ENCODE data around the gene HNRNPH3. TPM values are rescaled to one million over a fixed set of nuclear protein-coding genes. Genes with fewer than 3 reads are reported as not detected.

HNRNPH3 gene
- total RNA-seq, 2 donors from 2014 or later: 24.1 to 27.7 TPM

DNA sequence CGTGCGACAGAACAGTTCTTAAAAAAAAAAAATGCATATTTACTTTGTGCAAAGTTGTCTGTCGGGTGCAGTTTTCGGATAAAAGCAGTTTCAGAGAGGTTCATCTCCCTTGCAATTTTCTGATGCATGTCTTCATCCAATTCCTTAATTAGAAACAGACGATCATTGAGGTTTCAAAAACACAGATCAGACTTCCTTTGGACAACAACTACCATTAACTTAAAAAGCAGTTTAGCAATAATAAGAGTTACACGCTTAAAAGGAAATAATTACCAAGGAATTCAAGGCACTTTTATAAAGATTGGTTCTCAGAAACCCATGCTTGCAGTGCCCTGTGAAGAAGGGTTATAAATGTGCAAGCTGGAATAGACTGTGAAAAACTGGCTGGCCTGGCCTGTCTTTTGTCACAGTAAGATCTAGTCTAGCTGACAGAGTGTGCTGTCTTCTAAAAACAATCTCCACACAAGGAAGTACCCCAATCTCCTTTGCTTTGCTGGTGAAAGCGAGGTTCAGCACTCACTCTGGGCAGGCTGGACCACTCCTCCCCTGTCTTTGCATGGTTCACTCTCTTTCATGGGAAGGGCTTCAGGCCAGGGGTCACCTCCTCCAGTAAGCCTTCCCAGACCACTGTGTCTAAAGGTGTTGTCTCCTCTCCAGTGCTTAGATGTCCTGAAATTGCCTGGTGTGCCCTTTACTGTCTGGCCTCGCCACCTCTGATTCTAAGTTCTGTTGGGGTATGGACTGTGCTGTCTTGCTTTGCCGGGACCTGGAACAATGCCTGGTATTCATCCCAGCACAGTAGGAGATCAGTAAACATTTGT, 34.8 kb upstream of the HNRNPH3 start:
- Histone ChIP-seq H3K9me3 (no peaks in the 10 kb centered on the region), H3K4me1 (peaks cover 21% of the 10 kb centered on the region), H3K27me3 (no peaks in the 10 kb centered on the region), H3K36me3 (replicated peaks in 1 of 2; ENCODE audit: insufficient read depth in 1 of 2, low read depth in 2 of 2) (peaks cover 0 to 3% of the 10 kb centered on the region in 2 donors), H3K4me3 (no peak overlapping the region), H3K27ac (no peak overlapping the region)
- no peak for ATAC-seq
- WGBS, 2 donors: 63 to 74% methylated on average over 9 of the region's 9 CpGs
- no peak for DNase-seq
- TF ChIP-seq, protein P1, sequence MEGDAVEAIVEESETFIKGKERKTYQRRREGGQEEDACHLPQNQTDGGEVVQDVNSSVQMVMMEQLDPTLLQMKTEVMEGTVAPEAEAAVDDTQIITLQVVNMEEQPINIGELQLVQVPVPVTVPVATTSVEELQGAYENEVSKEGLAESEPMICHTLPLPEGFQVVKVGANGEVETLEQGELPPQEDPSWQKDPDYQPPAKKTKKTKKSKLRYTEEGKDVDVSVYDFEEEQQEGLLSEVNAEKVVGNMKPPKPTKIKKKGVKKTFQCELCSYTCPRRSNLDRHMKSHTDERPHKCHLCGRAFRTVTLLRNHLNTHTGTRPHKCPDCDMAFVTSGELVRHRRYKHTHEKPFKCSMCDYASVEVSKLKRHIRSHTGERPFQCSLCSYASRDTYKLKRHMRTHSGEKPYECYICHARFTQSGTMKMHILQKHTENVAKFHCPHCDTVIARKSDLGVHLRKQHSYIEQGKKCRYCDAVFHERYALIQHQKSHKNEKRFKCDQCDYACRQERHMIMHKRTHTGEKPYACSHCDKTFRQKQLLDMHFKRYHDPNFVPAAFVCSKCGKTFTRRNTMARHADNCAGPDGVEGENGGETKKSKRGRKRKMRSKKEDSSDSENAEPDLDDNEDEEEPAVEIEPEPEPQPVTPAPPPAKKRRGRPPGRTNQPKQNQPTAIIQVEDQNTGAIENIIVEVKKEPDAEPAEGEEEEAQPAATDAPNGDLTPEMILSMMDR (IDR thresholded peaks at IDR 0.05): no peak
- TF ChIP-seq POLR2A (IDR thresholded peaks at IDR 0.05): no peak
- intact Hi-C loops (cut with DNase I): no loop called here

DNA sequence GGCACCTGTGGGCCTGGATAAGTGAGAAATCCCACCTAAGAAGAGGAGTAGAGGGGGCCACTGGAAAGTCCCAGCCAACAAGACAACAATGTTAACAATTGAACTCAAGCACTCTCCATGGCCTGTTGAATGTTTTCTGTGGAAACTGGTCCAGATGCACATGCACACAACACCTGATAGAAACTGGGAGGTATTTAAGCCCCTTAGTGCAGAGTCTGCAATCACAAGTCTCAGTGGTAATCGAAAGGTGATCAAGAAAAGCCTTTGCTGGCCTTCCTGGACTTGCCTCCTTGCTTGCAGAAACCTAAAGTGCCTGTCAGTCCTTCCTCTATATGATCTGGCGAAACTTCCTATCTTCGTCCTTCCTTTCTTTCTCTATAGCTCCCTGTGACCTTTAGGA, 30.6 kb upstream of the HNRNPH3 start:
- peak overlapping the region in 1 of 4 donors; percentile 45 for H3K27ac ChIP-seq
- TF ChIP-seq POLR2A (IDR thresholded peaks at IDR 0.05): no peak
- TF ChIP-seq, protein P1 (IDR thresholded peaks at IDR 0.05): no peak
- 51 to 65% methylated on average over 3 of the region's 3 CpGs for WGBS, 2 donors

DNA sequence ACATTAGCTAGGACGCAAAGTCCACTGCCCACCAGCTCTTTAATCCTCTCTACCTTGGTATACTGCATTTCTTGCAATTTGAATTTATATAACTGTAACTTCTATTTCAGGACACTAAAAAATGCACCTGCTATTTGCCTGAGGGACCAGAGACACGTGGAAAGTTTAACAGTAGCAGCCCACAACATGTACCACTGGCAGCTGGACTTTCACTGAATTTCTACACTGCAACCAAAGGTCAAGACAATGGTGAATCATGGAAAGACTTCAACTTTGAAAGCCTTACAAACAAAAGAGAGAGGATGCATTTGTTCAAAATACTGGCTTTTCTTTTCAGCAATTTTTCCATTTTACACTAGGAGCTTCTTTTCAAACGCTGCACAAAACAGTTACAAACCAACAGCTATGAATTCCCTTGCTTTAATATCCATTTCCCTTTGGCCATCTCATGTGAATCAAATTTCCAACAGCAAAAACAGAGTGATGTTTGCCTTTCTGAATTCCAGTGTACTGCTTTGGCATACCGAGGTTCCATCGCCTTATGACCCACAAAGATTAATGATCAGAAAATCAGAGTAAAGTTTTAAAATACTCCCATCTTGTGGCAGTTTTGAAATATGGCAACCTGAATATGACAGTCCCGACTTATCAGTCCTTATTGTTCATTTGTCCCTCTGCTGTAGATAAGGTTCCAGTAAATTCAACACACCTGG, 29.9 kb upstream of the HNRNPH3 start:
- Histone ChIP-seq H3K27ac (peak overlapping the region in 1 of 4 donors; percentile 45), H3K9me3 (no peaks in the 10 kb centered on the region), H3K27me3 (no peaks in the 10 kb centered on the region), H3K4me3 (no peak overlapping the region), H3K4me1 (peaks cover 50% of the 10 kb centered on the region), H3K36me3 (replicated peaks in 1 of 2; ENCODE audit: insufficient read depth in 1 of 2, low read depth in 2 of 2) (no peaks in the 10 kb centered on the region)
- TF ChIP-seq POLR2A (IDR thresholded peaks at IDR 0.05): no peak
- TF ChIP-seq, protein P1 (IDR thresholded peaks at IDR 0.05): peak; percentile 26 to 78 (median 70)
- DNase-seq (peak in 1 of 4 donors; percentile 20), ATAC-seq (peak; percentile 54)
- WGBS, 2 donors: 32% methylated on average over 6 of the region's 6 CpGs
- intact Hi-C loops (cut with DNase I): loop anchor here (10.0 kb wide), 1 partner anchor 87 kb away; no protein-coding TSS in a partner anchor

More for the DNA sequence above, 30.6 kb upstream of the HNRNPH3 start:
- Histone ChIP-seq H3K4me3 (no peak overlapping the region), H3K27me3 (no peaks in the 10 kb centered on the region), H3K4me1 (peaks cover 47% of the 10 kb centered on the region), H3K36me3 (replicated peaks in 1 of 2; ENCODE audit: insufficient read depth in 1 of 2, low read depth in 2 of 2) (no peaks in the 10 kb centered on the region), H3K9me3 (no peaks in the 10 kb centered on the region)
- DNase-seq (no peak), ATAC-seq (no peak)
- intact Hi-C loops (cut with DNase I): loop anchor here (10.0 kb wide), 1 partner anchor 86 kb away; no protein-coding TSS in a partner anchor

DNA sequence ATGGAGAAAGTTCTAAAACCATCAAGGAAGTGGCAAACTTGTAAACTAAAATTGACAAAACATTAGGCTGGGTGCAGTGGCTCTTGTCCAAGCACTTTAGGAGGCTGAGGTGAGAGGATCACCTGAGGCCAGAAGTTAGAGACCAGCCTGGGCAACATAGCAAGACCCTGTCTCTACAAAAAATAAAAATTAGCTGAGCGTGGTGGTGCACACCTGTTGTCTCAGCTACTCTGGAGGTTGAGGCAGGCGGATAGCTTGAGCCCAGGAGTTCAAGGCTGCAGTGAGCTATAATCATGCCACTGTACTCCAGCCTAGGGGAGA, 29.4 kb upstream of the HNRNPH3 start:
- H3K9me3 ChIP-seq: no peaks in the 10 kb centered on the region
- 0 to 45% methylated on average over 1 to 2 of the region's 2 CpGs for WGBS, 2 donors
- peak overlapping the region in 1 of 4 donors; percentile 45 for H3K27ac ChIP-seq
- ATAC-seq (no peak), DNase-seq (no peak)
- no peaks in the 10 kb centered on the region for H3K36me3 ChIP-seq (replicated peaks in 1 of 2; ENCODE audit: insufficient read depth in 1 of 2, low read depth in 2 of 2)
- TF ChIP-seq POLR2A (IDR thresholded peaks at IDR 0.05): no peak
- TF ChIP-seq, protein P1 (IDR thresholded peaks at IDR 0.05): peak in 1 of 7 experiments; percentile 0
- no peak overlapping the region for H3K4me3 ChIP-seq
- H3K27me3 ChIP-seq: no peaks in the 10 kb centered on the region
- H3K4me1 ChIP-seq: peaks cover 55% of the 10 kb centered on the region
- intact Hi-C loops (cut with DNase I): loop anchor here (10.0 kb wide), 1 partner anchor 88 kb away; no protein-coding TSS in a partner anchor

Measured in body of pancreas (tissue), 4 donors.